HG02678 (cell line): Measurements from ENCODE around the gene FRY.

Experiments used
- ATAC-seq: cut with Tn5 transposase; IDR thresholded peaks from one replicate; pipeline ENCODE4 v1.9.1; 2021; ENCODE audit warnings: mild to moderate bottlenecking, moderate library complexity; ENCODE audit not compliant: unreplicated experiment

The FRY gene

DNA sequence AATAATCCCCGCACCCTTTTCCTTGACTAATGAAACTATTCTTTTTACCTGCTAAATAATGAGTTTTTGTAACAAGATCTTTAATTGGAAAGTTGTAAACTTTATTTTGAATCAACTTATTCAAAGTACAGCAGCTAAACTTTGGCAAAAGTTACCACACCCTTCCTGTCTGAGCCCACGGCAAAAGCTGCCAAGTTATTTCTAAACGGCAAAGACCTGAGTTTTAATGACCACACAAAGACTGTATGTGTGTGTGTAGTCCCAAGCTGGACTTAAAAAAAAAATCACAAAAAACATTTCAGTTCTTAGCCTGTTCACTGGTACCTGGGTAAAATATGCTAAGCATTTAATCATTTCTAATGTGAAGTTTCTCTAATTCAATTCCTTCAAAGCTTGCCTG is 222.8 kb downstream of the FRY start:
- ATAC-seq, result no peak

DNA sequence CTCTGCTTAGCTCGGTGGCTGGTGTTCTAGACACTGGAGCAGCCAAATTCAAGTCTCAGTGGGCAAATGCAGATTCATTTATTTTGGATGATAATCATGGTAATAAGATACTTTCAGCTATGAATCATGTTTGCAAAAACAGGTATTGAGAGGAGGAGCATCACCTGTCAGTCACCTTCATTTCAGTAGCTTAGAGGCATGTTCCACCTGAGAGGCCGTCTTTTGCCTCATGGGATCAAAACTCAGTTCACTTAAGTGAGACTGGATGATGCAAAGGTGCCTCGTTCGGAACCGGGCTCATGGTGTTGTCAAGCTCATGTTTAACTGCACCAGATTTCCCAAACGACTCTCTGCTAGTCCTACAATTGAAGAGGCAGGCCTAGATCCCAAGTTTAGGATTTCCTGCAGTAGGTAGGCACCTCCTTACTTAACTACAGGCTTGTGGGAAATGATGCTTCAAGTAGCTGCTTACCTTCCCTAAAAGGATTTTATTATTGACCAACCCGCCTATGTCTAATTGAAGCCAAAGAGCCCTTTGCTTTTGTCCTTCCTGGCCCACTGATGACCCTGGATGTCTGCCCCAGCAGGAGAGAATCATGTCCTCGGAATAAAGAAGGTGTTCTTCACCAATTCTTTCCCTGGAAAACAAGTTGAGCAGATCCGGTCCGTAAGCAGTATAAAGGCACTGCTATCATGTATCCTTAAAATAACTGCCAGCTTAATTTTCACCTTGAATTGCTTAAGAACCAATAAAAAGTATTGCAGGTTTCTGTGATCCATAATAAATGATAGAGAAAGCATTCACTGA is 223.5 kb downstream of the FRY start:
- no peak for ATAC-seq

DNA sequence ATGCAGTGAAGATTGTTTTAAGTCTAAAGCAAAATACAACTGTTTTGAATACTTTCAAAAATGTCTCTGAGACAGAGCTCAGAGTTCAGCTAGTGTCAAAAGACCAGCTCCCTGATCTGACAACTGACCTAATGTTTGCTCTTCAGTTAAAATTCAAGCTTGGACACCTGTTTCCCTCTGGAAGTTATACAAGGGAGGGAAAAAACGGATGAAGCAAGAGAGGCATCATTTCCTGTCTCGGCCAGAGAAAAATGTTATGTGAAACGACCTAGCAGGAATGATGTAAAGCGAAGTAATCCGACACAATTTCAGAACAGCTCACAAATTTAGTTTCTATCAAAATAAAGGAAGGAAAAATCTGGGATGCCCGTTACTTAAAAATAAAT is 224.1 kb downstream of the FRY start:
- ATAC-seq, result no peak

DNA sequence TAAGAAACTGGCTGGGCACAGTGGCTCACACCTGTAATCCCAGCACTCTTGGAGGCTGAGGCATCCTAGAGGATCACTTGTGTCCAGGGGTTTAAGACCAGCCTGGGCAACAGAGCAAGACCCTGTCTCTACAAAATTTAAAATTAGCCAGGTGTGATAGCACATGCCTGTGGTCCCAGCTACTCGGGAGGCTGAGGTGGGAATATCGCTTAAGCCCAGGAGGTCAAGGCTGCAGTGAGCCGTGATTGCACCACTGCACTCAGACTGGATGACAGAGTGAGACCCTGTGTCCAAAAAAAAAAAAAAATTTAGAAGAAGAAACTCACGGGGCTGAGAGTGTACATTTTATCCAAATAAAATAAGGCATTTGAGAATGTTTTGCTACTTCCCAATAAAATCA is 224.7 kb downstream of the FRY start:
- ATAC-seq, result no peak

DNA sequence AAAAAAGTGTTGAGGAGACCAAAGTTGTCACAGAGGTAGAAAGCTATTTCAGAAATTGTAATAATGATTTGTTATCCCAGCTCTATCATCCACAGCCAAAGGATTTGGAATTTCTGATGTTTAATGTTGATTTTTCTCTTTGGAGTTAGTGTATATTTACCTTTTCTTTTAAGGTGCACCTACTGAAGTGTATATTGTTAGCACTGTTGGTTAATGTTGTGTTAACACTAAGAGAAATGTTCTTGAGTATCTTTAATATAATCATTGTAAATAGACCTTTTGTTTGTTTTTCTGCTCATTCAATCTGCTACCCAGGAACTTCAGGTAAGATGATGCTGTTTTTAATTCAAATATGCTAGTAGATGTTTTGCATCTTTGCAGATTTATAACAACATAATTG is 226.1 kb downstream of the FRY start:
- no peak for ATAC-seq

DNA sequence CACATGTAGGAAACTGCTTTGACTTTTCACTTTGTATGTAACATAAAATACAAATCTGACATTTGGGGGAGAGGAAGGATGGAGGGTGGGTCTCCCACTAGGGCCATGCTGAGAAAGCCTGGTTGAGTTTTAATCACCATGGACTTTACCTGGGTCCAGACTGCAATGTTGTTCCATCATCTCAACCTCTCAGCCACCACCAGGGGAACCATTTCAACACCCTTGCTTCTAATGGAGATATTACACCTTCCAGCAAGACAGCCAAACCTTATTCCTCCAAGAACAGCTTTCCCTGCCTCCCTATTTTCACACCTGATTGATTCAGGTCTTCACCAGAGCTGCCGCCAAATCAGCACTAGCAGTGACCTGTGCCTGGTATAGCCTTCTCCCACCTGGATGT is 227.5 kb downstream of the FRY start:
- no peak for ATAC-seq

DNA sequence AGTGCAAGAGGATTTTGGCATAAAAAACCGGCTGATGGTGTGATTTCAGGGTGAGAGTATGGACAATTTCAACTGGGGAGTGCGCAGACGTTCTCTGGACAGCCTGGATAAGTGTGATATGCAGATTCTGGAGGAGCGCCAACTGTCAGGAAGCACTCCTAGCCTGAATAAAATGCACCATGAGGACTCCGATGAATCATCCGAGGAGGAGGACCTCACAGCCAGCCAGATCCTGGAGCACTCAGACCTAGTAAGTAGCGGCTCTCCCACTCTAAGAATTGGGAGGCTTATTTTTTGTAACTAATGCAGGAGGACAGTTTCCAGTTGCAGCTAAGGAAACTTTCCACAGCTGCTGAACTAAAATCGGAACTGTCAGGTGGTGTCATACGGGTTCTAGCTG is 230.0 kb downstream of the FRY start:
- ATAC-seq, result no peak

DNA sequence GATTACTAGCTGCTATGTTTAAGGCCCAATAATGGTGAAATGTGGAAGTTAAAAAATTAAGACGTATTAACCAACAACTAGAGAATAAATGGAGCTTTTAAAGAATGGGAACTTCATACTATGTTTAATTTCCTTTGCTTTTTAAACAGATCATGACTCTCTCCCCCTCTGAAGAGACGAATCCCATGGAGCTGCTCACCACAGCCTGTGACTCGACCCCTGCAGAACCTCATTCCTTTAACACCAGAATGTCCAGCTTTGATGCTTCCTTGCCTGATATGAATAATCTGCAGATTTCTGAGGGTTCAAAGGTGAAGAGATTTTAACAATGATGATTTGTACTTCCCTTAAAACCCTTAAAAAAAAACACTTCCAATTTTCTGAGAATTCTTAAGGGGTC is 230.6 kb downstream of the FRY start:
- ATAC-seq, result no peak

DNA sequence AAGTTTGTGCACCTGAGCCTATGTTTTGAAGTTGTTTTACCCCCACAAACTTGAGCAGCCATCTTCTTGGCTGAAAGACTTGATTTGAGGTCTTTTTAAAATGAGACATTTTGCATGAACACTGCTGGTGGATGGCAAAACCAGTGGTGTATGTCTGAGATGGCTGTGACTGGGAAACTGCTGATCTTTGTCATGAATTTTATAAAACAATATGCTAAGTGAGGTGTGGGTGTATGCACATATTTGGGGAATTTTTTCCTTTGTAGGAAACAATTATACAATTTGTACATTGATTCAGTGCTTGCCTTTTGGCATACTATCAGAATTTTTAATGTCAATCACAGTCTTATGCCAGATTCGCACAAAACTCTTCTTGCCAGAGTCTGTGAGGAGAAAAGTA is 231.0 kb downstream of the FRY start:
- no peak for ATAC-seq

DNA sequence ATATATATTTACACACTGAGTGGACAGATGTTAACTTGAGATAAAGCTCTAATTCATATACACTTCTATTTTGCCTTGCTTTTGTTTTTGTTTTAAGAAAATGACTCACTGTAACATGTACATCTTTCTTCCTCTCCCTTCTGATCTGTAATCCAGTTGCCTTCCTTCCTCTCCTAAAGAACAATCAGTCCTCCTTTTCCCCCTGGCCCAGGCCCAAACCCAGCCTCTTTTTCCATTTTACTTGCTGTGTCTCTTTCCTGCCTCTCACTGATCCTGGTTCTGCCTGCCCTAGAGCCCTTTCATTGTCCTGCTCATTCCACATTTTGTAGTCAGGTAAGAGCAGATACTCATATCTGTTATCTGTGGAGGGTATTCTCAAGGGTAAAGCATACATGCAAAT is 232.8 kb downstream of the FRY start:
- ATAC-seq, result no peak

DNA sequence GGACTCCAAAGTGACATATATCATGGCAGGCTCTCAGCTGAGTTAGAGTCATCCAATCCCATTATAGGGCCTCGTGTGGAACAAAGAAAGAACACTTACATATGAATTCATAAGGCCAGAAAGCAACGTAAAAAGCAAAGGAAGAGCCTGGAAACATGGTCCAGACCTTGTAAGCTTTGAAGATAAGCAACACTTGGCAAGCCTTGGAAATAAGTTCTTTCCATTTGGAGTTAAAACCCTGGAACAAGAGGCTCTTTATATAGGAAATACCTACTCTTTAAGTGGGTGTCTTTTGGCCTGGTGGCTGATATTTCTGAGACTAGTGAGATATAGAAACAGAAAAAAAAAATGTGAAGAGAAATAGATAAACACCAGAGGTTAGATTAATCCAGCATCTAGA is 234.2 kb downstream of the FRY start:
- no peak for ATAC-seq

DNA sequence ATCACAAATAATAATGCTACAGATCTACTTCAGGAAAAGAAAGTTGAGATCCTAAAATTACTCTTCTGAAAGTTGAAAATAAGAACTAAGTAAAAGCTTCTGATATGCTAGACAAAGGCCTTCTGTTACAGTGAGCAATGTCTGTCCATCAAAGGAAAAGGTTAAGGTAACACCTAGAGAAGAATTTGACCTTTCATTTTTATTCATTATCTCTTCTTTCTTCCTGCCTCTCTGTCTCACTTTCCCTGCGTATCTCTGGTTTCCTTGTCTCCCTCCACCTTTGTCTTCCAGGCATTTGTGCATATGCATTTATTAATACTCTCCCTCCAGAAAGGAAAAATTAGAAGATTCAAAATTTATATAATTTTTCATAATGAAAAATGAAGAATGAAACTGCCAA is 234.6 kb downstream of the FRY start:
- ATAC-seq, result no peak

DNA sequence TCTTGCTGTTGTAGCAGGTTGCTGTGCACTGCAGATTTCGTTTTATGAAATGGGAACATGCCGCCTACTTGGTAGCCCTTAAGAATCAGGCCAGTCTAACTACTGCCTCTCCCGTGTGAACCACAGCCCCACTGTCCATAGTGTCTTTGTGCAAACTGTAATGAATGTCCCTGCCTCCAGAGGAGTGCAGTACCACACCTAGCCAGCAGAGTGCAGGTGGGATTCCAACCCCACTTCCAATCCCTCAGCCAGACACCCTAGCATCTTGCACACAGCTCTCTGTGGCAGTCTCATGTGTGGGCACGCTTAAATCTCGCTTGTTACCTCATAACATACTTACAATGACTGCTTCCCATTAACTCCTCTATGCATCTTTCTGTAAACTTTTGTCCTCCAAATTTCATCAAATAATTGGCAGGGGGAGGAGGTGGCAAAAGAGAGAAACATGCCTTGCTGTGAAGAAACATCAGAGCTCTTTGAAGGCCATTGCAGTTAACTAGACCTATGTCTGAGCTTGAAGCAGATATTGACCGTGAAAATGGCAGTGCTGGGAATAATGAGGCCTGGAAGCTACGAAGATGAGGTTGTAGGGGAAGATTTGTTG is 236.4 kb downstream of the FRY start:
- peak; percentile 94 for ATAC-seq

DNA sequence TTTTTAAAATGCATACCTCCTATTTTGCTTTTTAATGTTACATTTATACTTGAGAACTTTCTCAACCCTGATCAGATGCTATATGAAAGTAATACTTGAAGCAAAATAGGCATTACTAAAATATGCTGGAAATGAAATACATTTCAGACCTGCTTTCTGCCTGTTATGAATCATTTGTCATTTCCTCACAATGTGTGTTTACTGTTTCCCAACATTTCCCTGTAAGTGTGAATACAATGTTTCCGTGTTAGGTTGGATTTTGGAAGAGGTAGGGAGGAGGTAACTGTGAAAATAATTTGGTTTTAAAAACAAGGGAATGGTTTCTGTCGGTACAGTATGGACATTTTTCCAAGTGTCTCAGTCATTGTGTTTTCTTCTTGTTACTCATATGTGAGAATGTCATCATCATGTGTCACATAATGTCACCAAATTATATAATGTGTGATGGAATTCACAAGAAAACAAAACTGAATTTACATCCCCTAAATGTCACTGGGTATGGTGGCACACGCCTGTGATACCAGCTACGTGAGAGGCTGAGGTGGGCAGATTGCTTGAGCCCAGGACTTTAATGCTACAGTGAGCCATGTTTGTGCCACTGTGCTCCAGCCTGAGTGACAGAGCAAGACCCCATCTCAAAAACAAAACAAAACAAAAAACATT is 240.6 kb downstream of the FRY start:
- no peak for ATAC-seq

DNA sequence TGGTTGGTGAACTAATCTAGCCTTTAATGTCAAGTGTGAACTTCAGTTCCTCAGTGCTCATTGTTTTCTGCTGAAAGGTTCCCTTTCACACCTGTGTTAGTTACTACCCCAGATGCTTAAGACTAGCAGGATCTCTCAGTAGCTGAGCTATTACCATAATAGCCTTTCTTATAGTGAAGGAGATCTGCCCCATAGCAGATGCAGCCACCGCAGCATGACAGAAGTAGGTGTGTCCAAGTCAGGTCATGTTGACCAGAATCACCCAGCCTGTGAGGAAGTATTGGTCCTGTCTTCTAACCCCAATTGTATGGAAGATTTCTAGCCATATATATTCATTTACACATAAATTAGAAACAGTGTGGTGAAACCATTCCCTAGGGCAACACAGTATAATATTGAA is 246.3 kb downstream of the FRY start:
- ATAC-seq, result no peak

DNA sequence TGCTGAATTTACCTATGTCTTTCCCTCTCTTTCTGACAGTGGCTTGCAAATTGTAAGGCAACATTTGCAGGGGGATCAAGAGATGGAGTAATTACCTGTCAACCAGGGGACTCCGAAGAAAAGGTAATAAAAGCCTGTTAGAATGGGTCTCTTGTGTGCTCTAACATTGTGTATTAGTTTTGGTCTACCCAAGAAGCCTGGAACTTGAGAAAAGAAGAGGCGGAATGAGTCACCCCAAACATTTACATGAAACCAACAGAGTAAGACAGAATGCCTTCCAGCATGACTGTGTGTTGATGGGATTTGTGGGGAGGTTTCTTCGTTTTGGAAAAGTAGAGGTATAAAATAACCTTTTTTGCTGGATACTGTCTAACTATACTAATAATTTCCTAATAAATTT is 246.9 kb downstream of the FRY start:
- no peak for ATAC-seq

DNA sequence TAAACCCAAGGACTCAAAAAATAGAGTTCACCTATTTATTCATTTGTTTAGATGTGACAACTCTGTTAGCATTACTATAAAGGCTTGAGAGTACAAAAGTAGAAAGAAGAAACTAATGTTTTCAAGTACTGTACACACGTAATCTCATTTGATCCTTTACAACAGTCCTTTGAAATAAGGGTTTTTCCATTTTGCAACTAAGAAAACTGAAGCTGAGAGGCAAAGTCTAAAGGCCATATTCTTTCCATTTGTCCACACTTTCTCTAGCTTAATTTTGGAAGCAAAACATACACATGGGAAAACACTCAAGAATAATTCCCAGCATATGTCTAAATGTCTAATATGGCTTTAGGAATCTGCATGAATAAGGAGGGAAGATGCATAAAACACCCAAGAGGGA is 249.5 kb downstream of the FRY start:
- no peak for ATAC-seq

DNA sequence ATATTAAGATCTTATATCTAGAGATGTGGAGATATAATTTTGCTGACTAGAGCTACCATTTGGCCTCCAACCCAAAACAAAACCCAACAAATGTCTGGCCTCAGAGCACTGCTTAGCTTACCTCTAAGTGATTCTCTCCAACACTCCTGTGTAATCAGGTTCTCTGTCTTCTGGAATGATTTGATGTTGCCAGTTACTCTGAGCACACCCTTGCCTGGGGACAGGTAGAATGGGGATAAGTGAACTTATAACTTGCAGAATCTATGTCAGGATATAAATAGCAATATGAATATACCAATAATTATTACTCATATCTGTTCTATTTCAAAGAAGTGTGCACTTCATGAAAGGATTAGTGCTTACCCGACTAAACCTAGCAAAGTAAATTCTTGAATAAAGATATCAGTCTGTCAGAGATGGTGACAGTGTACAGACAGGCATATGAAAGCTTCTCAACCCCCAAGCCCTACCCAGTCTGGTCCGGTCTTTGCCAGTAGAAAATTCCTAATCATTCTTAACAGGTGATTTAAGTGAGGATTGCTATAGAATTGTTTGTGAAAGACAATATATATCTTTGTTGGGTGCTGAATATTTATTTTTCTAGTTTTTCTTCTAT is 250.6 kb downstream of the FRY start:
- ATAC-seq, result no peak

DNA sequence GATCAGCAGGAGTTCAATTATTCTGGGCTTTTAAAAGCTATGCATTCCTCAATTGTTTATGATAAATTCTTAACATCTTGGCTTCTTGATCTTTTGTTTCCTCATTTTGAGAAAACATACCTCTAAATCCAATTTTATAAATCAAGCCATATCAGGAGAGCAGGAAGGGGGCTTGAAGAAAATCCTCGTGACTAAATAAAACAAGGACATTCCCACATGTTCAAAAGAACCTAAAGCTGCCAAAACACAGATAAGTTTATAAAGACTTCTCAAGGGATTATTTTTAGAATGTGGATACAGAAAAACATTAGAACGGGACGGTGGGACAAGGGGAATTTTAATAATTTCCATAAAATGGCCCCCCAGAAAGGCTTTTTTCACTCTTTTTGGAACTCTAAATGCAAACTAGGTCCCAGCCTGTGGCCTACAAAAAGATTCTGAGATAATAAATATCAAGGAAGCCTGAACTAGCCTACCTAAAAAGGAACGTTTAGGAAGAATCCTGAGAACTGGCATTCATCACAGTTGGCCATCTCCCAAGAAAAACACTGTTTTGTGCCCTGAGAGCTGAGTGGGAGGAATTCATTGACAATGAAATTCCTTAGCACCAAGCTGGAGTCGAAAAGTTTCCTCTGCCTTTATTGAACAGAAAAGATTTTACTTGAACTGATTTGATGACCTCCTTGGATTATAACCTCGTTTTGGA is 253.5 kb downstream of the FRY start:
- no peak for ATAC-seq

DNA sequence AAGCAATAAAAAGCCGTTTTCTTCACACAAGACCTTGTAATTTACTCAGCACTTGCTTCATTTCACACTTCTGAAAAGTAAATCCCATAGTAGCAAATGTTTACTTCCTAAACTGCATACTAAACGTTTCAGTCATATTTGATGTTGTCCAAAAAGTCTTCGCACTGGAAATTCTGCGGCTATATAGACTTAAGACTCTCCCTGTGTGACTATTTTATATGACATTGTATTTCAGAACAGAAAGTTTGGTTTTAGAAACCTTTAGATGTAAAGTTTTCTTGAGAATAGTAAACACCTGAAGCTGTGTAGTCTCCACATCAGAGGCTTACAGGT is 254.0 kb downstream of the FRY start:
- ATAC-seq, result no peak

DNA sequence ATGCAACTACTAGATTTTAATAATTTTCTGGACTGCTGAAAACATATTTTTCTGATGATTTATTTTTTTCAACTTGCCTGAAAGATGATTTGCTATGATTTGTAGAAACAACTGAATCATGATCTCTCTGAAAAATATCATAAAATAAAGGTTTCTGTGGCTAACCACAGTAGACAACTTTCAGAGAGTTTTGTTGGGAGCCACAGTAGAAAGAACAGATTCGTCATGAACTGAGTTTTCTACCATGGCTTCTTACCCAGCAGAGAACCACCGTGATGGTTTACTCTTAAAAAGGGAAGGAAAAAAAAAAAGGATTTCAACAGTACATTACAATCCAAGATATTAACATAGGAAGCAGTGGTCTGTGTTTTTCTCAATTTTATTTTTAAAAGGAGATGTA is 265.6 kb downstream of the FRY start:
- no peak for ATAC-seq
